ENCODE data around the gene HERC2.
"Not testable (repeated sequence)": the region's sequence is repeated elsewhere in the genome, so short reads cannot be mapped to it uniquely, and the experiment has no call there.

The HERC2 gene

GRCh38 chr15:28128031-28128430, 193.9 kb downstream of the HERC2 start:
- DNase-seq, result no peak

GRCh38 chr15:28127036-28127435, 194.9 kb downstream of the HERC2 start:
- no peak for DNase-seq

GRCh38 chr15:28125673-28126651, 196.0 kb downstream of the HERC2 start:
- DNase-seq, result peak; percentile 13

- DNase-seq, result no peak
Observed at GRCh38 chr15:28124841-28125240, 197.1 kb downstream of the HERC2 start.

GRCh38 chr15:28123408-28124023, 198.5 kb downstream of the HERC2 start:
- DNase-seq, result peak; percentile 48

- no peak for DNase-seq
Observed at GRCh38 chr15:28122038-28122949, 199.7 kb downstream of the HERC2 start.

- not testable (repeated sequence) for DNase-seq
Observed at GRCh38 chr15:28121577-28121976, 200.4 kb downstream of the HERC2 start.

- no peak for DNase-seq
Observed at GRCh38 chr15:28120359-28120640, 201.7 kb downstream of the HERC2 start.

- no peak for DNase-seq
Observed at GRCh38 chr15:28118531-28118930, 203.4 kb downstream of the HERC2 start.

GRCh38 chr15:28118083-28118482, 203.9 kb downstream of the HERC2 start:
- DNase-seq, result no peak

GRCh38 chr15:28117432-28117990, 204.5 kb downstream of the HERC2 start:
- DNase-seq, result no peak

GRCh38 chr15:28116521-28117431, 205.2 kb downstream of the HERC2 start:
- no peak for DNase-seq

GRCh38 chr15:28115871-28116270, 206.1 kb downstream of the HERC2 start:
- DNase-seq, result no peak

- DNase-seq, result no peak
Observed at GRCh38 chr15:28114721-28115622, 207.0 kb downstream of the HERC2 start.

- DNase-seq, result no peak
Observed at GRCh38 chr15:28114114-28114455, 207.9 kb downstream of the HERC2 start.

GRCh38 chr15:28113394-28114113, 208.4 kb downstream of the HERC2 start:
- no peak for DNase-seq

GRCh38 chr15:28112962-28113361, 209.0 kb downstream of the HERC2 start:
- DNase-seq, result no peak

GRCh38 chr15:28112101-28112760, 209.7 kb downstream of the HERC2 start:
- DNase-seq, result no peak

- no peak for DNase-seq
Observed at GRCh38 chr15:28111543-28111942, 210.4 kb downstream of the HERC2 start.

- DNase-seq, result no peak
Observed at GRCh38 chr15:28110481-28110881, 211.5 kb downstream of the HERC2 start.
